RPMI7951 (cell line): ENCODE measurements around the gene GJD4. TPM values are rescaled to one million over a fixed set of nuclear protein-coding genes. Genes with fewer than 3 reads are reported as not detected.

Experiments used
- DNase-seq: peaks from one replicate; pipeline ENCODE4 v3.0.0-alpha.2; 2012; ENCODE audit warnings: low read depth
- total RNA-seq: library from RNA; depleted of rRNA; stranded (reverse); fragments of >200 nt; shearing (Covaris generic); gene quantifications from 2 replicates; pipeline ENCODE4 v1.2.3, GENCODE V29; 2014; rRNA removed

The GJD4 gene
- total RNA-seq, result not detected in 2 replicates

GRCh38 chr10:35605191-35605590, at the start of gene GJD4:
TSS of gene GJD4 (plus strand) at chr10:35605341. CDS start at chr10:35605568, 227 bp downstream.
- no peak for DNase-seq

GRCh38 chr10:35555962-35556930, 48.9 kb upstream of the GJD4 start:
- DNase-seq, result no peak

GRCh38 chr10:35558276-35558675, 46.9 kb upstream of the GJD4 start:
- DNase-seq, result no peak

- no peak for DNase-seq
Observed at GRCh38 chr10:35559416-35559815, 45.7 kb upstream of the GJD4 start.

GRCh38 chr10:35561715-35562114, 43.4 kb upstream of the GJD4 start:
- DNase-seq, result no peak

GRCh38 chr10:35562427-35562826, 42.7 kb upstream of the GJD4 start:
- DNase-seq, result no peak

- DNase-seq, result peak; percentile 68
Observed at GRCh38 chr10:35563261-35563891, 41.8 kb upstream of the GJD4 start.

GRCh38 chr10:35564341-35564968, 40.7 kb upstream of the GJD4 start:
- DNase-seq, result no peak

- no peak for DNase-seq
Observed at GRCh38 chr10:35565602-35566081, 39.5 kb upstream of the GJD4 start.

- no peak for DNase-seq
Observed at GRCh38 chr10:35567951-35568350, 37.2 kb upstream of the GJD4 start.

- DNase-seq, result no peak
Observed at GRCh38 chr10:35568483-35569015, 36.6 kb upstream of the GJD4 start.

- DNase-seq, result no peak
Observed at GRCh38 chr10:35569111-35569707, 35.9 kb upstream of the GJD4 start.

GRCh38 chr10:35569836-35570235, 35.3 kb upstream of the GJD4 start:
- no peak for DNase-seq

GRCh38 chr10:35570397-35570796, 34.7 kb upstream of the GJD4 start:
- no peak for DNase-seq

- no peak for DNase-seq
Observed at GRCh38 chr10:35572583-35572982, 32.6 kb upstream of the GJD4 start.

GRCh38 chr10:35573796-35574195, 31.3 kb upstream of the GJD4 start:
- no peak for DNase-seq

GRCh38 chr10:35574924-35575352, 30.2 kb upstream of the GJD4 start:
- peak; percentile 16 for DNase-seq

GRCh38 chr10:35575640-35576039, 29.5 kb upstream of the GJD4 start:
- no peak for DNase-seq

- no peak for DNase-seq
Observed at GRCh38 chr10:35576730-35577129, 28.4 kb upstream of the GJD4 start.

- no peak for DNase-seq
Observed at GRCh38 chr10:35577926-35578617, 27.1 kb upstream of the GJD4 start.

GRCh38 chr10:35578618-35578956, 26.6 kb upstream of the GJD4 start:
- DNase-seq, result no peak
